A673 (cell line): ENCODE results near the gene WNT4. TPM values are rescaled to one million over a fixed set of nuclear protein-coding genes. Genes with fewer than 3 reads are reported as not detected.

Experiments
- BruUV-seq: library from RNA; stranded (reverse); fragments of 400-500 nt; replicated peaks from 2 replicates; lab custom pipeline; 2021; lab: Mats Ljungman, UMichigan
- CTCF ChIA-PET: fragments of 300-600 bp; sonication (Branson Sonifier 250); formaldehyde crosslinking; loops from one replicate; lab custom pipeline; 2022; ENCODE audit warnings: antibody characterized with exemption; lab: Charles Lee
- POLR2A ChIA-PET: fragments of 300-600 bp; sonication (Branson Sonifier 250); formaldehyde crosslinking; loops from one replicate; lab custom pipeline; 2022; ENCODE audit warnings: antibody characterized with exemption; ENCODE audit not compliant: low non-redundant PET; lab: Charles Lee
- DNase-seq: peaks from one replicate; pipeline ENCODE4 v3.0.0-alpha.2; 2015; ENCODE audit warnings: low spot score
- H3K27ac ChIP-seq: fragments of 200-600 bp; sonication (generic); 2 replicates; pipeline ENCODE4 v1.5.1; 2016; ENCODE audit warnings: mixed run types, low read depth, mild to moderate bottlenecking, mixed read lengths, antibody characterized with exemption, low read length; ENCODE audit not compliant: poor library complexity, severe bottlenecking
- H3K27me3 ChIP-seq: fragments of 200-600 bp; sonication (generic); replicated peaks from 2 replicates; pipeline ENCODE4 v1.6.1; 2017; ENCODE audit warnings: mixed run types, low read depth, mild to moderate bottlenecking, mixed read lengths, antibody characterized with exemption, low read length; ENCODE audit not compliant: insufficient read depth, poor library complexity
- H3K36me3 ChIP-seq: fragments of 200-600 bp; sonication (generic); 2 replicates; pipeline ENCODE4 v1.6.1; 2016; ENCODE audit warnings: mixed run types, mild to moderate bottlenecking, mixed read lengths, antibody characterized with exemption, low read length; ENCODE audit not compliant: insufficient read depth, poor library complexity, severe bottlenecking
- H3K4me1 ChIP-seq: fragments of 200-600 bp; sonication (generic); 2 replicates; pipeline ENCODE4 v1.6.1; 2017; ENCODE audit warnings: mixed run types, mild to moderate bottlenecking, mixed read lengths, antibody characterized with exemption, low read length; ENCODE audit not compliant: insufficient read depth, poor library complexity, severe bottlenecking
- H3K4me3 ChIP-seq: fragments of 200-600 bp; sonication (generic); 2 replicates; pipeline ENCODE4 v1.5.1; 2016; ENCODE audit warnings: low read depth, mixed run types, mild to moderate bottlenecking, mixed read lengths, low read length; ENCODE audit not compliant: poor library complexity, severe bottlenecking
- H3K9me3 ChIP-seq: fragments of 200-600 bp; sonication (generic); 2 replicates; pipeline ENCODE4 v1.6.1; 2016; ENCODE audit warnings: mixed run types, low read depth, mild to moderate bottlenecking, mixed read lengths, antibody characterized with exemption, low read length; ENCODE audit not compliant: poor library complexity, severe bottlenecking
- CTCF ChIP-seq: fragments of 300-800, 200-600 bp; sonication (generic); conservative IDR thresholded peaks from 2 replicates; pipeline ENCODE4 v1.5.1; 2017; ENCODE audit warnings: low read depth, mild to moderate bottlenecking, antibody characterized with exemption, low read length, moderate library complexity, mixed read lengths
- EZH2 ChIP-seq: fragments of 200-600 bp; sonication (generic); IDR thresholded peaks from 2 replicates; pipeline ENCODE4 v1.6.1; 2017; ENCODE audit warnings: borderline replicate concordance, low read depth, mild to moderate bottlenecking, mixed read lengths, antibody characterized with exemption, low read length; ENCODE audit not compliant: poor library complexity, severe bottlenecking
- intact Hi-C: fragments of 100-400 bp; cut with micrococcal nuclease; formaldehyde crosslinking; loops from one replicate; pipeline ENCODE4 v1.10.0; 2022; ENCODE audit not compliant: unreplicated experiment
- total RNA-seq: library from RNA; stranded (reverse); gene quantifications from 2 replicates; pipeline ENCODE4 v1.2.3, GENCODE V29; 2021

WNT4 gene
- total RNA-seq, 1 experiment from 2014 or later = not detected

- POLR2A ChIA-PET = no interaction called here
- Histone ChIP-seq H3K4me3 (no peak overlapping the region), H3K4me1 (no peaks in the 10 kb centered on the region), H3K27me3 (no peaks in the 10 kb centered on the region), H3K27ac (no peak overlapping the region), H3K9me3 (no peaks in the 10 kb centered on the region), H3K36me3 (no peaks in the 10 kb centered on the region)
- CTCF ChIA-PET = no interaction called here
- intact Hi-C loops = loop anchor here (10.0 kb wide), 1 partner anchor 145 kb away; no protein-coding TSS in a partner anchor
- DNase-seq = no peak
- TF ChIP-seq CTCF (no peak), EZH2 (no peak)
- BruUV-seq = no TSS peak
Measured at GRCh38 chr1:22129501-22130117, 13.3 kb downstream of the WNT4 start.

- no peak for DNase-seq
- intact Hi-C loops = no loop called here
- CTCF ChIA-PET = no interaction called here
- BruUV-seq = no TSS peak
- POLR2A ChIA-PET = no interaction called here
- Histone ChIP-seq H3K27ac (no peak overlapping the region), H3K4me3 (no peak overlapping the region), H3K36me3 (no peaks in the 10 kb centered on the region), H3K27me3 (no peaks in the 10 kb centered on the region), H3K9me3 (no peaks in the 10 kb centered on the region), H3K4me1 (no peaks in the 10 kb centered on the region)
- TF ChIP-seq EZH2 = no peak
- no peak for TF ChIP-seq CTCF
Measured at GRCh38 chr1:22128392-22128791, 14.5 kb downstream of the WNT4 start.

GRCh38 chr1:22127731-22128130 lies 15.2 kb downstream of the WNT4 start:
- Histone ChIP-seq H3K27me3 (no peaks in the 10 kb centered on the region), H3K36me3 (no peaks in the 10 kb centered on the region), H3K4me3 (no peak overlapping the region), H3K27ac (no peak overlapping the region), H3K4me1 (no peaks in the 10 kb centered on the region), H3K9me3 (no peaks in the 10 kb centered on the region)
- ChIA-PET CTCF (no interaction called here), POLR2A (no interaction called here)
- no TSS peak for BruUV-seq
- intact Hi-C loops = no loop called here
- DNase-seq = no peak
- TF ChIP-seq EZH2 (no peak), CTCF (no peak)
